K562 (cell line): Measurements from ENCODE around the gene TRRAP. TPM values are rescaled to one million over a fixed set of nuclear protein-coding genes. Genes with fewer than 3 reads are reported as not detected.

ENCODE experiments used
- SRSF1 ChIP-seq: fragments of 200-400 bp; formaldehyde crosslinking; IDR thresholded peaks from 2 replicates; pipeline ENCODE4 v1.6.1; 2017; ENCODE audit warnings: mild to moderate bottlenecking, low read depth, low read length, moderate library complexity
- TFAM ChIP-seq: fragments of 250-450 bp; sonication (Bioruptor Pico); conservative IDR thresholded peaks from 2 replicates; pipeline ENCODE4 v1.5.0; 2021; ENCODE audit warnings: mild to moderate bottlenecking, moderate library complexity
- ZNF175 ChIP-seq: fragments of 200-800 bp; sonication (Bioruptor generic); IDR thresholded peaks from 2 replicates; pipeline ENCODE4 v1.6.1; 2016; ENCODE audit warnings: low read depth, mild to moderate bottlenecking, missing genetic modification characterization, missing compliant biosample characterization
- polyA plus RNA-seq, 8 experiments: library from polyadenylated mRNA; depleted of rRNA in 4 of 8; stranded (reverse) in 5 of 8; unstranded in 3 of 8; fragments of >200 nt; fragmentation: Nextera tagmentation in 2 of 8; fragmentation: Illumina TruSeq in 1 of 8; extraction: Ambion mirVana in 2 of 8; extraction: Trizol in 1 of 8; gene quantifications; 2 replicates each; pipeline versions ENCODE4 v1.2.1 to v1.2.3, GENCODE V29; 2011 to 2014; ENCODE audit warnings: inconsistent platforms in 1 of 8, missing spikeins in 1 of 8
- total RNA-seq, 7 experiments: library from RNA; depleted of rRNA in 6 of 7; stranded (reverse); fragments of >200 nt in 6 of 7; fragmentation: Illumina TruSeq in 2 of 7; extraction: Trizol in 2 of 7; gene quantifications; 2 replicates each; pipeline versions ENCODE4 v1.2.1 to v1.2.3, GENCODE V29; 2011 to 2021; ENCODE audit warnings: low replicate concordance in 1 of 7
- TF ChIP-seq, protein P1 (sequence below): fragments of 250-450 bp; sonication (Bioruptor Pico); IDR thresholded peaks from 2 replicates; pipeline ENCODE4 v1.8.0; 2022; ENCODE audit warnings: moderate library complexity, mild to moderate bottlenecking, inconsistent platforms
- TF ChIP-seq, protein P2 (sequence below): fragments of 450-650 bp; conservative IDR thresholded peaks from 2 replicates; pipeline ENCODE4 v1.6.1; 2016; ENCODE audit warnings: missing genetic modification characterization, low read depth, mild to moderate bottlenecking, control low read depth, missing compliant biosample characterization
- TF ChIP-seq, protein P3 (sequence below): fragments of 450-650 bp; IDR thresholded peaks from 2 replicates; pipeline ENCODE4 v1.7.0; 2016; ENCODE audit warnings: borderline replicate concordance

Gene TRRAP
- total and polyA plus RNA-seq, 9 of the 15 experiments (the other 6 are each of a cell fraction or from before 2014, with no cell fraction given) = 1.3 to 47.2 (median 9.7) TPM

- TF ChIP-seq, protein P1, sequence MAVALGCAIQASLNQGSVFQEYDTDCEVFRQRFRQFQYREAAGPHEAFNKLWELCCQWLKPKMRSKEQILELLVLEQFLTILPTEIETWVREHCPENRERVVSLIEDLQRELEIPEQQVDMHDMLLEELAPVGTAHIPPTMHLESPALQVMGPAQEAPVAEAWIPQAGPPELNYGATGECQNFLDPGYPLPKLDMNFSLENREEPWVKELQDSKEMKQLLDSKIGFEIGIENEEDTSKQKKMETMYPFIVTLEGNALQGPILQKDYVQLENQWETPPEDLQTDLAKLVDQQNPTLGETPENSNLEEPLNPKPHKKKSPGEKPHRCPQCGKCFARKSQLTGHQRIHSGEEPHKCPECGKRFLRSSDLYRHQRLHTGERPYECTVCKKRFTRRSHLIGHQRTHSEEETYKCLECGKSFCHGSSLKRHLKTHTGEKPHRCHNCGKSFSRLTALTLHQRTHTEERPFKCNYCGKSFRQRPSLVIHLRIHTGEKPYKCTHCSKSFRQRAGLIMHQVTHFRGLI (CRISPR knock-in tag) = no peak
- TF ChIP-seq TFAM (CRISPR knock-in tag) (no peak), SRSF1 (no peak), ZNF175 (CRISPR knock-in tag) (no peak)
- TF ChIP-seq, protein P2, sequence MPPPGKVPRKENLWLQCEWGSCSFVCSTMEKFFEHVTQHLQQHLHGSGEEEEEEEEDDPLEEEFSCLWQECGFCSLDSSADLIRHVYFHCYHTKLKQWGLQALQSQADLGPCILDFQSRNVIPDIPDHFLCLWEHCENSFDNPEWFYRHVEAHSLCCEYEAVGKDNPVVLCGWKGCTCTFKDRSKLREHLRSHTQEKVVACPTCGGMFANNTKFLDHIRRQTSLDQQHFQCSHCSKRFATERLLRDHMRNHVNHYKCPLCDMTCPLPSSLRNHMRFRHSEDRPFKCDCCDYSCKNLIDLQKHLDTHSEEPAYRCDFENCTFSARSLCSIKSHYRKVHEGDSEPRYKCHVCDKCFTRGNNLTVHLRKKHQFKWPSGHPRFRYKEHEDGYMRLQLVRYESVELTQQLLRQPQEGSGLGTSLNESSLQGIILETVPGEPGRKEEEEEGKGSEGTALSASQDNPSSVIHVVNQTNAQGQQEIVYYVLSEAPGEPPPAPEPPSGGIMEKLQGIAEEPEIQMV (tag) = no peak
- TF ChIP-seq, protein P3, sequence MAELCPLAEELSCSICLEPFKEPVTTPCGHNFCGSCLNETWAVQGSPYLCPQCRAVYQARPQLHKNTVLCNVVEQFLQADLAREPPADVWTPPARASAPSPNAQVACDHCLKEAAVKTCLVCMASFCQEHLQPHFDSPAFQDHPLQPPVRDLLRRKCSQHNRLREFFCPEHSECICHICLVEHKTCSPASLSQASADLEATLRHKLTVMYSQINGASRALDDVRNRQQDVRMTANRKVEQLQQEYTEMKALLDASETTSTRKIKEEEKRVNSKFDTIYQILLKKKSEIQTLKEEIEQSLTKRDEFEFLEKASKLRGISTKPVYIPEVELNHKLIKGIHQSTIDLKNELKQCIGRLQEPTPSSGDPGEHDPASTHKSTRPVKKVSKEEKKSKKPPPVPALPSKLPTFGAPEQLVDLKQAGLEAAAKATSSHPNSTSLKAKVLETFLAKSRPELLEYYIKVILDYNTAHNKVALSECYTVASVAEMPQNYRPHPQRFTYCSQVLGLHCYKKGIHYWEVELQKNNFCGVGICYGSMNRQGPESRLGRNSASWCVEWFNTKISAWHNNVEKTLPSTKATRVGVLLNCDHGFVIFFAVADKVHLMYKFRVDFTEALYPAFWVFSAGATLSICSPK = no peak
Measured at GRCh38 chr7:98945852-98946251, 67.5 kb downstream of the TRRAP start (continued).
